B cell (primary cell): Measurements from ENCODE around the gene PLTP. TPM values are rescaled to one million over a fixed set of nuclear protein-coding genes. Genes with fewer than 3 reads are reported as not detected.

Source experiments
- ATAC-seq: fragments of 200-7000 bp; cut with Tn5 transposase; one replicate; pipeline ENCODE4 v1.10.0; 2021; ENCODE audit warnings: low read depth, mild to moderate bottlenecking, moderate number of reproducible peaks, moderate library complexity
- CTCF ChIA-PET: fragments of 350-600 bp; sonication (Branson Sonifier 250); formaldehyde crosslinking; loops from one replicate; lab custom pipeline; 2021; ENCODE audit warnings: antibody characterized with exemption, inconsistent platforms; lab: Charles Lee
- POLR2A ChIA-PET: fragments of 350-600 bp; sonication (Branson Sonifier 250); formaldehyde crosslinking; loops from one replicate; lab custom pipeline; 2021; ENCODE audit warnings: antibody characterized with exemption; lab: Charles Lee
- DNase-seq: peaks from one replicate; pipeline ENCODE4 v3.0.0; 2013
- H2AFZ ChIP-seq: 2 replicates; pipeline ENCODE4 v1.6.1; 2012; ENCODE audit warnings: mild to moderate bottlenecking, low read depth, low read length; ENCODE audit not compliant: insufficient read depth, poor library complexity, severe bottlenecking
- H3K27ac ChIP-seq, 2 donors: 1 replicate in 1 of 2; 2 replicates in 1 of 2; pipeline ENCODE4 v1.5.1; 2012 to 2013; ENCODE audit warnings: low read length in 2 of 2, mild to moderate bottlenecking in 2 of 2, moderate library complexity in 1 of 2
- H3K27me3 ChIP-seq, 4 experiments: fragments of 200-600 bp in 1 of 4; sonication (generic) in 1 of 4; replicated peaks in 1 of 4; 1 replicate in 2 of 4; 2 replicates in 2 of 4; pipeline versions ENCODE4 v1.6.1 to v1.7.0; 2013 to 2016; ENCODE audit warnings: low read length in 3 of 4, mild to moderate bottlenecking in 2 of 4, mixed read lengths in 1 of 4, moderate library complexity in 1 of 4; ENCODE audit not compliant: insufficient read depth in 4 of 4, control insufficient read depth in 3 of 4; ENCODE audit errors: control extremely low read depth in 1 of 4
- H3K36me3 ChIP-seq, 2 experiments: replicated peaks in 1 of 2; 1 replicate in 1 of 2; 2 replicates in 1 of 2; pipeline versions ENCODE4 v1.6.1 to v1.7.1; 2013; ENCODE audit warnings: low read length in 1 of 2; ENCODE audit not compliant: insufficient read depth in 2 of 2, control insufficient read depth in 1 of 2; ENCODE audit errors: control extremely low read depth in 1 of 2, extremely low read depth in 1 of 2
- H3K4me1 ChIP-seq, 2 donors: fragments of 200-600 bp in 1 of 2; sonication (generic) in 1 of 2; 1 replicate in 1 of 2; 2 replicates in 1 of 2; pipeline versions ENCODE4 v1.5.1 to v1.6.1; 2013 to 2017; ENCODE audit warnings: low read length in 2 of 2; ENCODE audit not compliant: control insufficient read depth in 2 of 2, insufficient read depth in 2 of 2
- H3K4me2 ChIP-seq: replicated peaks from 2 replicates; pipeline ENCODE3; 2012; ENCODE audit warnings: mild to moderate bottlenecking, low read depth, low read length; ENCODE audit not compliant: poor library complexity, severe bottlenecking
- H3K4me3 ChIP-seq, 5 experiments: fragments of 200-600 bp in 1 of 5; sonication (generic) in 1 of 5; 1 replicate in 3 of 5; 2 replicates in 2 of 5; pipeline versions ENCODE4 v1.5.1 to v1.7.0; 2011 to 2016; ENCODE audit warnings: low read length in 4 of 5, mild to moderate bottlenecking in 4 of 5, low read depth in 2 of 5, control low read depth in 1 of 5, moderate library complexity in 1 of 5; ENCODE audit not compliant: insufficient read depth in 1 of 5; ENCODE audit errors: control extremely low read depth in 1 of 5, extremely low read depth in 1 of 5
- H3K79me2 ChIP-seq: fragments of 200-600 bp; sonication (generic); one replicate; pipeline ENCODE4 v1.6.0; 2016; ENCODE audit warnings: low read length; ENCODE audit not compliant: control insufficient read depth, insufficient read depth
- H3K9ac ChIP-seq: fragments of 200-600 bp; sonication (generic); 2 replicates; pipeline ENCODE4 v1.6.1; 2017; ENCODE audit warnings: mild to moderate bottlenecking, low read length, moderate library complexity
- H3K9me3 ChIP-seq, 3 donors: one replicate each; pipeline versions ENCODE4 v1.6.1 to v1.7.1; 2013; ENCODE audit warnings: low read length in 2 of 3; ENCODE audit not compliant: control insufficient read depth in 2 of 3, insufficient read depth in 1 of 3; ENCODE audit errors: control extremely low read depth in 1 of 3
- H4K20me1 ChIP-seq: 2 replicates; pipeline ENCODE4 v1.6.0; 2012; ENCODE audit warnings: mild to moderate bottlenecking, low read length; ENCODE audit not compliant: insufficient read depth, control insufficient read depth, poor library complexity, severe bottlenecking
- H3K27ac Mint-ChIP-seq: one replicate; pipeline ENCODE4 v1.8.0; 2021; ENCODE audit warnings: mixed read lengths
- H3K27me3 Mint-ChIP-seq: one replicate; pipeline ENCODE4 v1.8.0; 2021; ENCODE audit warnings: mixed read lengths
- H3K4me1 Mint-ChIP-seq: one replicate; pipeline ENCODE4 v1.8.0; 2021; ENCODE audit warnings: mixed read lengths
- H3K4me3 Mint-ChIP-seq: one replicate; pipeline ENCODE4 v1.8.0; 2021; ENCODE audit warnings: mixed read lengths
- H3K9me3 Mint-ChIP-seq: one replicate; pipeline ENCODE4 v1.8.0; 2022; ENCODE audit warnings: mixed read lengths; ENCODE audit not compliant: insufficient read depth
- CTCF ChIP-seq: fragments of 200-600 bp; IDR thresholded peaks from one replicate; pipeline ENCODE4 v1.8.0; 2022; ENCODE audit warnings: antibody characterized with exemption, mild to moderate bottlenecking
- EZH2 ChIP-seq: IDR thresholded peaks from 2 replicates; pipeline ENCODE4 v1.6.1; 2012; ENCODE audit warnings: borderline replicate concordance, low read depth, mild to moderate bottlenecking, moderate library complexity, low read length; ENCODE audit not compliant: insufficient read depth, poor library complexity, severe bottlenecking
- WGBS: methylation state at CpG from one replicate; pipeline ENCODE4 v1.1.5; 2013; ENCODE audit warnings: missing lambda C conversion rate; ENCODE audit not compliant: insufficient coverage; 5-methylcytosine and 5-hydroxymethylcytosine counted together
- intact Hi-C: fragments of 100-400 bp; cut with micrococcal nuclease; formaldehyde crosslinking; loops from one replicate; pipeline ENCODE4 v1.10.0; 2022
- polyA plus RNA-seq: library from polyadenylated mRNA; depleted of rRNA; stranded (reverse); fragments of >200 nt; gene quantifications from 2 replicates; pipeline ENCODE4 v1.2.3, GENCODE V29; 2012
- total RNA-seq, 2 donors: library from RNA; stranded (reverse); fragments of 120-200 nt in 1 of 2; gene quantifications; 1 replicate in 1 of 2; 2 replicates in 1 of 2; pipeline versions ENCODE4 v1.2.3 to v1.2.4, GENCODE V29; 2013 to 2022

The PLTP gene
- total and polyA plus RNA-seq, 2 donors (not counting 1 experiment from before 2014, with no cell fraction given) = 1.4 to 4.0 TPM

GRCh38 chr20:45909817-45910669 lies 1.9 kb downstream of the PLTP start:
- DNase-seq = no peak
- H3K4me1 Mint-ChIP-seq = peaks cover 20% of the 10 kb centered on the region
- H3K27me3 Mint-ChIP-seq = peaks cover 7% of the 10 kb centered on the region
- H4K20me1 ChIP-seq = no peaks in the 10 kb centered on the region
- TF ChIP-seq CTCF = no peak
- TF ChIP-seq EZH2 = no peak
- 96% methylated on average over 20 of the region's 22 CpGs for WGBS
- H2AFZ ChIP-seq = peak overlapping the region; percentile 89
- no peaks in the 10 kb centered on the region for H3K9me3 Mint-ChIP-seq
- peaks cover 14 to 22% of the 10 kb centered on the region in 2 donors for H3K4me1 ChIP-seq
- no peak overlapping the region for H3K27ac ChIP-seq
- peak overlapping the region in 4 of 5 experiments; percentile 37 to 65 (median 60) for H3K4me3 ChIP-seq
- H3K36me3 ChIP-seq = no peaks in the 10 kb centered on the region
- peak overlapping the region; percentile 28 for H3K27ac Mint-ChIP-seq
- peak overlapping the region; percentile 94 for H3K4me3 Mint-ChIP-seq
- intact Hi-C loops = no loop called here
- peaks cover 0 to 11% (median 0%) of the 10 kb centered on the region in 3 donors for H3K9me3 ChIP-seq
- no peak for ATAC-seq
- no peaks in the 10 kb centered on the region for H3K79me2 ChIP-seq
- H3K4me2 ChIP-seq = peak overlapping the region; percentile 92
- H3K27me3 ChIP-seq = peaks cover 0 to 18% (median 8%) of the 10 kb centered on the region in 4 experiments
- peak overlapping the region; percentile 69 for H3K9ac ChIP-seq
- ChIA-PET POLR2A (interaction anchor here (0.6 to 3.8 kb wide), 10 partner anchors 11 to 240 kb away, joined by 3 to 21 read pairs (median 4); partner anchors contain the start of genes CTSA, NEURL2, PCIF1 and ZNF335), CTCF (interaction anchor here (0.7 to 1.7 kb wide), 3 partner anchors 20 to 111 kb away, joined by 3 to 8 read pairs (median 4); no protein-coding TSS in a partner anchor)
